Measurements from ENCODE around the gene CIRBP.

CIRBP gene

GRCh38 chr19:1230783-1231489 is 38.2 kb upstream of the CIRBP start:
- DNase-seq: no peak

GRCh38 chr19:1231729-1232637 is 37.1 kb upstream of the CIRBP start:
- DNase-seq: no peak

- no peak for DNase-seq
Observed at GRCh38 chr19:1232652-1233072, 36.5 kb upstream of the CIRBP start.

GRCh38 chr19:1233115-1233667 is 35.9 kb upstream of the CIRBP start:
- DNase-seq: no peak

- no peak for DNase-seq
Observed at GRCh38 chr19:1234051-1234954, 34.8 kb upstream of the CIRBP start.

- no peak for DNase-seq
Observed at GRCh38 chr19:1234955-1235380, 34.2 kb upstream of the CIRBP start.

GRCh38 chr19:1235625-1236538 is 33.2 kb upstream of the CIRBP start:
- no peak for DNase-seq

- DNase-seq: no peak
Observed at GRCh38 chr19:1236576-1236975, 32.6 kb upstream of the CIRBP start.

- DNase-seq: no peak
Observed at GRCh38 chr19:1237027-1237659, 32.0 kb upstream of the CIRBP start.

GRCh38 chr19:1237754-1238368 is 31.3 kb upstream of the CIRBP start, which contains the start of gene CBARP:
CBARP (minus strand) TSS chr19:1238005; CDS start chr19:1236100, 1,905 bp downstream.
- no peak for DNase-seq

- DNase-seq: no peak
Observed at GRCh38 chr19:1238369-1239303, 30.5 kb upstream of the CIRBP start.

GRCh38 chr19:1239420-1239795 is 29.7 kb upstream of the CIRBP start:
- DNase-seq: no peak

GRCh38 chr19:1239796-1240737 is 29.1 kb upstream of the CIRBP start:
- no peak for DNase-seq

- DNase-seq: no peak
Observed at GRCh38 chr19:1240925-1241324, 28.2 kb upstream of the CIRBP start.

- peak; percentile 82 for DNase-seq
Observed at GRCh38 chr19:1241417-1242095, 27.6 kb upstream of the CIRBP start, which contains the start of gene ATP5F1D. ATP5F1D (plus strand) TSS chr19:1241751; CDS start chr19:1241851, 100 bp downstream.

GRCh38 chr19:1243768-1244692 is 25.1 kb upstream of the CIRBP start:
- DNase-seq: no peak
